Activated CD8-positive, alpha-beta memory T cell treated with anti-CD3 and anti-CD28 coated beads for 24 hours (primary cell): Measurements from ENCODE around the gene ZHX3.

Source experiments
- DNase-seq: peaks from one replicate; pipeline ENCODE4 v3.0.0-alpha.2; 2020

The ZHX3 gene

DNA sequence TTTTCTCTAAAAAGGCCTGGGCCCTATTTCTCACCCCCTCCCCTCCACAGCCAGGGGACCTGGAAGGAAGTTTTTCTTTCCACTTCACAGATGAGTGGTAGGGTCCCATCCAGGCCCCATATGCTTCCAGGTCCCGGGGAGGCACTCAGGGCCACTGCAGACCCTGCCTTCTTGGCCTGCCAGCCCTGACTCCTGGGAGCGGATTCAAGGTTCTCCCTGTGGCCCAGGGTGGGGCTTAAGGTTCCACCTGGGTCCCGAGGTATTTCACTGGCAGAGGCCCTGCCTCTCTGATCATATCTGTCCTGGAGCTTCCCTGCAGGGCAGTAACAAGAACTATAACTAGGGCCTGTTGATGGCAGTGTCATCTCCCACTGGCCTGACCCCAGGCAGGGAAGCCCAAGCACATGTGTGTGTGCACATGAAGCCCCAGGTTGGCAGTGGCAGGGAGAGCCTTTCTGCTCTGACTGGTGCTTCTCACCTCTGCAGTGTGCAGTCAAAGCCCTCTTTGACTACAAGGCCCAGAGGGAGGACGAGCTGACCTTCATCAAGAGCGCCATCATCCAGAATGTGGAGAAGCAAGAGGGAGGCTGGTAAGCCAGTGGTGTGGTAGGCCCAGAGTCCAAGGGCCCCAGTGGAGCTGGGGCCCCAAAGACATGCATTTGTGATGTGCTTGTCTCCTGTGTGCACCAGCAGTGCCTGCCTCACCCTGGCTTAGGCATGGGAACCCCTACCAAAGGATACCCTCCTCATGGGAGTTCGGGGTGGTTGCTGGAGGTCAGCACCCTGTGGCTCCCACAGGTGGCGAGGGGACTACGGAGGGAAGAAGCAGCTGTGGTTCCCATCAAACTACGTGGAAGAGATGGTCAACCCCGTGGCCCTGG, 149.0 kb downstream of the ZHX3 start:
- peak; percentile 55 for DNase-seq

DNA sequence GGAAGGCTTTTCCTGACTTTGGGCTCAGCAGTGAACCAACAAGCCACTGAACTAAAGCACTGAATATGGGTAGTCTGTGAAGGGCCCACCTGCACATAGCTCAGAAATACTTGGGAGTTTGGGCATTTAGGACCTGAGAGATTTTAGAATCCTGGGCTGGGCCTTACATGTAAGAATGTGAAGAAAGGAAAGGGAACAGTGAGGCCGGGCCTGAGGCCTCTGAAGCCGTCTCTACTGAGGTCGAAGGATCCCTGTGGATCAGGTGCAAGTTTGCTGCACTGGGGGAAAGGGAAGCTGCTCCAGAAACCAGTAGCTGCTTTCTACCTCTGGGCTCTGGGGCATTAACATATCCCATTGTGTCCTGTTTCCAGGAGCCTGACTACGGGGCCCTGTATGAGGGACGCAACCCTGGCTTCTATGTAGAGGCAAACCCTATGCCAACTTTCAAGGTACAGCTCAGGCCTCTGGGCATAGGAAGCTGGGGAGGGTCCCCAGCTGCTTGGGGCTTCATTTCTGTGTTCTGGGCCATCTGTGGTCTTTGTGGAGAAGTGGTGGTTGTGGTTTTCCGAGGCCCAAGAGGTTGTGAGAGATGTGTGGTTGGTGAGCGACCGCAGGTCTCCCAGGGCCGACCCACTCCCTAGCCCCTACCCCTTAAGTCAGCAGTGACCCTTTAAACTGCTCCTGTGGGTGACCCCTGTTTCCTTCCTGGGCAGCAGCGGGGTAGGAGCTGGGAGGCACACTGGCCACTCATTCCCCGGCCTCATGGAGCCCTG, 149.9 kb downstream of the ZHX3 start:
- peak; percentile 55 for DNase-seq

DNA sequence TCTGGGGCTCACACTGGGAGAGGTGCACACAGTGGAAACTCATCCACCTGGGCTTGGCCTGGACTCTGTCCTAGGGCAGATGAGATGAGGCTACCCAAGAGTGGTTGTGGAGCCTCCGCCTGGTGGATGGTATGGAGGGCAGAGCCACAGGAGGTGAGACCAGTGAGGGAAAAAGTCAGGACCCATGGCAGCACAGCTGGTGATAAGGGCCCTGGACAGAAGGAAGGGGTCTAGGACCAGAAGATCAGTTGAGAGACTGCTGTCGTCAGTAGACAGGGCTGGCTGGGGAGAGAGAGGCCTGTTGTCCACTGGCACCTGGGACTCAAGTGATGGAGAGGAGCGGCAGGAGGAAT, 150.4 kb downstream of the ZHX3 start:
- DNase-seq: peak; percentile 53

GRCh38 chr20:41166201-41167117, 151.1 kb downstream of the ZHX3 start:
- DNase-seq: peak; percentile 51

DNA sequence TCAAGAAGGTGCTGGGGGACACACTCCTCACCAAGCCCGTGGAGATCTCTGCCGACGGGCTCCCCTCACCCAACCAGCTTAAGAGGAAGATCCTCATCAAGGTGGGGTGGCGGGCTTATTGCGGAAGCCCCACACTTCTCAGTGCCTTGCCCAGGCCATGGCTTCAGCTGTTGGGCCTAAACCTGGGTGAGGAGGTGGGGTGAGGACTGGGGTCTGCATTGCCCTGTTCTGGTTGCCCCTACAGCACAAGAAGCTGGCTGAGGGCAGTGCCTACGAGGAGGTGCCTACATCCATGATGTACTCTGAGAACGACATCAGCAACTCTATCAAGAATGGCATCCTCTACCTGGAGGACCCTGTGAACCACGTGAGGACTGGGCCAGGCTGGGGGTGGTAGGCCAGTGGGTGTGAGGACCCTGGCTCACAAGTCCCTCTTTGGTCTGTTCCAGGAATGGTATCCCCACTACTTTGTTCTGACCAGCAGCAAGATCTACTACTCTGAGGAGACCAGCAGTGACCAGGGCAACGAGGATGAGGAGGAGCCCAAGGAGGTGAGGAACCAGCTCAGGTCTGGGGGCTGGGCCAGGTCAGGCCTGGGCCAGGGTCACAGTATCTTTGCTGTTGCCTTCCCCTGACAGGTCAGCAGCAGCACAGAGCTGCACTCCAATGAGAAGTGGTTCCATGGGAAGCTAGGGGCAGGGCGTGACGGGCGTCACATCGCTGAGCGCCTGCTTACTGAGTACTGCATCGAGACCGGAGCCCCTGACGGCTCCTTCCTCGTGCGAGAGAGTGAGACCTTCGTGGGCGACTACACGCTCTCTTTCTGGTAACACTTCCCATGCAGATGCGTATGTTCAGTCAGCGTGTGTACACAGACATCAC, 152.3 kb downstream of the ZHX3 start:
- no peak for DNase-seq

DNA sequence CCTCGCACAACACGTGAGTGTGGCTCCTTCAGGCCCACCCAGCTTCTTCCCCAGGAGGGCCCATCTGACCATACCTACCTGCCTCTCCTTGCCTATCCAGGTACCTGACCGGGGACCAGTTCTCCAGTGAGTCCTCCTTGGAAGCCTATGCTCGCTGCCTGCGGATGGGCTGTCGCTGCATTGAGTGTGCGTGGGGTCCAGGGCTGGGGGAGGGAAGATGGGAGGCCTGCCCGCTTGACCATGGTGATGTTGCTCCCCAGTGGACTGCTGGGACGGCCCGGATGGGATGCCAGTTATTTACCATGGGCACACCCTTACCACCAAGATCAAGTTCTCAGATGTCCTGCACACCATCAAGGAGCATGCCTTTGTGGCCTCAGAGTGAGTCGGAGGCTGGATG, 153.7 kb downstream of the ZHX3 start:
- DNase-seq: no peak

GRCh38 chr20:41162396-41162795, 155.1 kb downstream of the ZHX3 start:
- DNase-seq: no peak

DNA sequence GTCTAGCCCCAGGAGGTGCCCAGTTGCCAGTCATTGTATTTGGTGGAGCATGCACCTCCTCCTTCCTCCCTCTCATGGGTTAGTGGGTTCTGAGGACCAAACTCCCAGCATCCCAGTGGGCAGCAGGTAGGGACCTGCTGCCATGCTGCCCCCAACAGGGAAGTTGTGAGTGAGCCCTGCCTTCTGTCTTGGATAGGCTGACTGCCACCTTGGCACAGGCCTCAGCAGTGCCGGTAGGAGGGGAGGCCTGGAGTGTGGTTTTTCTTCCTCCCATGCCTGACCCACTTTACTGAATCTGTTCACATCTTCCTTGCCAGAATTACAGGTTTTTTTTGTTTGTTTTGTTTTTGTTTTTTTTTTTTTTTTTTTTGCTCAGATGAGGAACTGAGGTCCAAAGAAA, 155.6 kb downstream of the ZHX3 start:
- no peak for DNase-seq

DNA sequence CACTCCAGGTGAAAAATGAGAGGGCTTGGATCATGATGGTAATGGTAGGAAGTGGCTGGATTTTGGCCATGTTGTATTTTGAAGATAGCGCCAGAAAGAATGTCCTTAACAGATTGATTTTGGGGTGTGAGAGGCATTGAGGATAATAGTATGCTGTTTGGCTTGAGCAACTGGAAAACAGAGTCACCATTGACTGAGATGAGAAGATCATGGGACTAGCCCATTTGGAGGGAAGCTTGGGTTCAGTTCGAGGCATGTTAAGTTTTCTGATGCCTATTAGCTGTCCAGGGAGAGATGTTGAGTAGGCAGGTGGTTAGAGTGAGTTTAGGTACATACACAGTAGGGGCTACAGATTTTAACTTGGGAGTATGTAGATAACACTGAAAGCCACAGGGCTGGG, 156.8 kb downstream of the ZHX3 start:
- DNase-seq: no peak

DNA sequence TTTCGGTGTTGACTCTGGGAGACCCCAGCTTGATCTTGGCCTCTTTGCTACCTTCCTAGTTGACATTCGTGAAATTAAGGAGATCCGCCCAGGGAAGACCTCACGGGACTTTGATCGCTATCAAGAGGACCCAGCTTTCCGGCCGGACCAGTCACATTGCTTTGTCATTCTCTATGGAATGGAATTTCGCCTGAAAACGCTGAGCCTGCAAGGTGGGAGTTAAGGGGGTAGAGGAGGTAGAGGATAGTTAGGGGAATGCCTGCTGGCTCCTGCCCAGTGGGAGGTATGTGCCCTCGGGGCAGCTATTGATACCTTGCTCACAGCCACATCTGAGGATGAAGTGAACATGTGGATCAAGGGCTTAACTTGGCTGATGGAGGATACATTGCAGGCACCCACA, 158.0 kb downstream of the ZHX3 start:
- DNase-seq: no peak

GRCh38 chr20:41158082-41158625, 159.4 kb downstream of the ZHX3 start:
- DNase-seq: no peak

- no peak for DNase-seq
These were observed 162.3 kb downstream of the ZHX3 start for GRCh38 chr20:41155261-41155660.

- no peak for DNase-seq
These were observed 162.9 kb downstream of the ZHX3 start for GRCh38 chr20:41154436-41155176.

DNA sequence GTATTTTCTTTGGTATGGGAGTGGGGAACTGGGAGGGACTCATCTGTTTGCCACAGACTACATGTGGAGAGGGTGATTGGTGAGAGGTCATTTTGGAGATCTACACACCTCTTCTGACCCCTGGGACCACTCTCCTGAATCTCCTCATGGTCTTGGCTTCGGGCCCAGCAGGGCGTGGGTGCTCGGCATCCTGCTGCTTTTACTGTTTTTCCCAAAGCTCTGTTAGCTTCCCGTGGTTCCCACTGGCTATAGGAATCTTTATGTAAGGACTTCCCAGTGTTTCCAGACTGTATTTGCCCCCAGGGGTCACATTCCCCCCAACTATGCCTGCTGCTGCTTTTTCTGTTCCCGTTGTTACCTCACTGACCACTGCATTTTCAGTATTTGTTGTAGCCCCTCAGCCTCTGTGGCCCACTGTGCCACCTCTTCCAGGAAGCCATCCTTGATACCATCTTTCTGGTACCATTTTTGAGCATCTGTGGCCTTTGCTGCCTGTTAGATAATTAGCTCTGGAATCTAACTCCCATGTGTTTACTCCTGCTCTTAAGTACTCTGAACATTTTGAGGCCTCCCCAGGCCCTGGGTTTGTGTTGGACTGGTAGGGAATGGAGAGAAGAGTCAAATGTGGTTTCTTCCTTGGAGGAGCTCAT, 165.3 kb downstream of the ZHX3 start:
- DNase-seq: no peak

DNA sequence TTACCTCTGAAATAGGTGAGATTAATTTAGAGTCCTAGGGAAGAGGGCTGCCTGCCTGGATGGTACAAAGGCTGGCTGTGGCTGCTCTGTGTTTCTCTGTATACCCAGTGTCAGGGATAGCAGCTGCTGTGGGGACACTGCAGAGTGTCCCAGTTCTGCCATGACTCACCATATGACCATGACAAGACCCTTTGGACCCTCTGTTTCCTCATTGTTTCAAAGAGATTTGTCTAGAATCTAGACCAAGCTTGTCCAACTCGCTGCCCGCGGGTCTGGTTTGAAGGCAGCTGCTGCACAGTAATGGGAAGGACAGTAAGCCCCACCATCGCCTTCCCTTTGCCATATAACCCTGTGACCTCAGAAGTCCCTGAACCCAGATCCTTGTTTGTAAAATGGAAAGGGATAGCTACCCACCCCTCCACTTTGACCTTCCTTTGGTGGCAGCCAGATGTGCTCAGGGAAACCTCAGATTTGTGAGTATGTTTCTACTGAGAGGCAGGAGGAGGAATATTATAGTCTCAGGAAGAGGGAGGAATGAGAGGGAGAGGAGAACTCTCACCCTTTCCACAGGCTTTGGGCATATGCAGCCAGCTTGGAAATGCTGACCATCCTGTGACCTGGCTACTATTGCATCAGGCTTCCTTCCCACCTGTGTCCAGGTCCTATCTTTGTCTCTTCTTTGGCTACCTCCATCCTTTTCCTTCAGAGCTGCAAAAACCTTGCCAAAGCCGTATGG, 166.2 kb downstream of the ZHX3 start:
- DNase-seq: no peak

- DNase-seq: no peak
These were observed 166.9 kb downstream of the ZHX3 start for GRCh38 chr20:41150664-41151063.

DNA sequence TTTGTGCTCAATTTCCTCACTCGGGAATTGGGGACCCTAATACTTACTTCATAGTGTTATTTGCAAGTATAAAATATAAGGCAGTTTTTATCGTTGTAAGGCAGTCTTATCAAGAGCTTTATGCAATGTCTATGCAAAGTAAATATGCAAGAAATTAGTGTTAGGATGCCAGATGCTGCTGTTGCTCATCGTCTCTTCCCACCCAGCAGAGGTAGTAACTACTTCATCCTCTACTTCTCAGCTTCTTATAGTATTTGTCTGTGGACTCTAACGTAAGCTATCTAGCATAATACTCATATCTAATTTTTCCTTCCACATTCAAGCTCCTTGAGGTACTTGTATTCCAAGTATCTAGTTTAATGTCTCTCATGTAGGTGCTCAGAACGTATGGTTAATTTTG, 168.6 kb downstream of the ZHX3 start:
- DNase-seq: no peak

DNA sequence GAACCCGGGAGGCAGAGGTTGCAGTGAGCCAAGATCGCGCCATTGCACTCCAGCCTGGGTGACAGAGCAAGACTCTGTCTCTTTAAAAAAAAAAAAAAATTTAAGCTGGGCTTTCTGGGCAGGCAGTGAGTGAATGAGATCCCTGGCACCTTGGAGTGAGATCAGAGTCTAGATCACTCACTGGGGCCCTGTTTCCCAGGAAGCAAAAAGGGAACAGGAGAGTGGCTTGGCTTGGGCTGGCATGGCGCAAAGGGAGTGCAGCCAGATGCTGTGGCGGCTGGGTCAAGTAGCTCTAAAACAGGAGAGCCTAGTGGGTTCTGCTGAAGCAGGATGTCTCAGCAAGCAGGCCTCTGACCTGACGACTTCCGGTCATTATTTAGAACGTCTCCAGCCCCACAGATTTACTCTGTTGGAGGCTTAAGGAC, 169.8 kb downstream of the ZHX3 start:
- DNase-seq: no peak

GRCh38 chr20:41145821-41146620, 171.5 kb downstream of the ZHX3 start:
- no peak for DNase-seq
